Lower leg skin (tissue), 4 donors: ENCODE results near the gene PLEKHG3. TPM values are rescaled to one million over a fixed set of nuclear protein-coding genes. Genes with fewer than 3 reads are reported as not detected.

Source experiments
- DNase-seq, 2 donors: peaks; one replicate each; pipeline ENCODE4 v3.0.0-alpha.2; 2019; ENCODE audit warnings: low spot score in 2 of 2
- H3K4me3 ChIP-seq: fragments of 200-600 bp; sonication (generic); 2 replicates; pipeline ENCODE4 v1.5.1; 2017; ENCODE audit warnings: mild to moderate bottlenecking, low read depth; ENCODE audit not compliant: poor library complexity, severe bottlenecking
- POLR2A ChIP-seq, 2 donors: fragments of 450-650 bp; IDR thresholded peaks; one replicate each; pipeline ENCODE4 v1.6.1; 2016 to 2017; ENCODE audit warnings: antibody characterized with exemption in 2 of 2, mild to moderate bottlenecking in 1 of 2, moderate library complexity in 1 of 2
- WGBS, 2 donors: methylation state at CpG; one replicate each; pipeline ENCODE4 v1.1.5; 2018; 5-methylcytosine and 5-hydroxymethylcytosine counted together
- intact Hi-C: fragments of 100-400 bp; cut with DNase I; formaldehyde crosslinking; loops from one replicate; pipeline ENCODE4 v1.15.0; 2023; ENCODE audit warnings: low total_unique reads
- total RNA-seq, 4 donors: library from RNA; depleted of rRNA; stranded (reverse); fragments of >200 nt; gene quantifications; one replicate each; pipeline ENCODE4 v1.1.0, GENCODE V29; 2016
- TF ChIP-seq, protein P1 (sequence below), 3 donors: fragments of 450-650 bp; IDR thresholded peaks; one replicate each; pipeline ENCODE4 v1.5.1; 2016; ENCODE audit warnings: antibody characterized with exemption in 3 of 3, mild to moderate bottlenecking in 3 of 3, moderate library complexity in 2 of 3

The PLEKHG3 gene
- total RNA-seq, 4 donors from 2014 or later: 92.9 to 178 (median 125) TPM

DNA sequence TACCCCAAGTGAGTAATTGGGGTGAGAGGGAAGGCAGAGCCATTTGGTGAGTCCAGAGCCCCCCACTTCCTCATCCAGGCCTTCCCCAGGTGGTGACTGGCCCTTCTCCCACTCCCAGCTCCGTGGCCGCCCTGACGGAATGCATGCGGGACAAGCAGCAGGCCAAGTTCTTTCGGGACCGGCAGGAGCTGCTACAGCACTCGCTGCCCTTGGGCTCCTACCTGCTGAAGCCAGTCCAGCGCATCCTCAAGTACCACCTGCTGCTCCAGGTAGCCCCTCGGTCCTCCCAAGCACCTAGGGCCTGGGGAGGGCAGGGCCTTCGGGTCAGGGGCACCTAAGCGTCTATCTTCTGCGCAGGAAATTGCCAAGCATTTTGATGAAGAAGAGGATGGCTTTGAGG, 26.5 kb downstream of the PLEKHG3 start:
- peak in 1 of 2 donors; percentile 82 for DNase-seq
- H3K4me3 ChIP-seq: no peak overlapping the region
- 95 to 96% methylated on average over 12 of the region's 12 CpGs for WGBS, 2 donors
- TF ChIP-seq, protein P1, sequence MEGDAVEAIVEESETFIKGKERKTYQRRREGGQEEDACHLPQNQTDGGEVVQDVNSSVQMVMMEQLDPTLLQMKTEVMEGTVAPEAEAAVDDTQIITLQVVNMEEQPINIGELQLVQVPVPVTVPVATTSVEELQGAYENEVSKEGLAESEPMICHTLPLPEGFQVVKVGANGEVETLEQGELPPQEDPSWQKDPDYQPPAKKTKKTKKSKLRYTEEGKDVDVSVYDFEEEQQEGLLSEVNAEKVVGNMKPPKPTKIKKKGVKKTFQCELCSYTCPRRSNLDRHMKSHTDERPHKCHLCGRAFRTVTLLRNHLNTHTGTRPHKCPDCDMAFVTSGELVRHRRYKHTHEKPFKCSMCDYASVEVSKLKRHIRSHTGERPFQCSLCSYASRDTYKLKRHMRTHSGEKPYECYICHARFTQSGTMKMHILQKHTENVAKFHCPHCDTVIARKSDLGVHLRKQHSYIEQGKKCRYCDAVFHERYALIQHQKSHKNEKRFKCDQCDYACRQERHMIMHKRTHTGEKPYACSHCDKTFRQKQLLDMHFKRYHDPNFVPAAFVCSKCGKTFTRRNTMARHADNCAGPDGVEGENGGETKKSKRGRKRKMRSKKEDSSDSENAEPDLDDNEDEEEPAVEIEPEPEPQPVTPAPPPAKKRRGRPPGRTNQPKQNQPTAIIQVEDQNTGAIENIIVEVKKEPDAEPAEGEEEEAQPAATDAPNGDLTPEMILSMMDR (IDR thresholded peaks at IDR 0.05): no peak
- no peak for TF ChIP-seq POLR2A (IDR thresholded peaks at IDR 0.05)
- intact Hi-C loops: no loop called here

DNA sequence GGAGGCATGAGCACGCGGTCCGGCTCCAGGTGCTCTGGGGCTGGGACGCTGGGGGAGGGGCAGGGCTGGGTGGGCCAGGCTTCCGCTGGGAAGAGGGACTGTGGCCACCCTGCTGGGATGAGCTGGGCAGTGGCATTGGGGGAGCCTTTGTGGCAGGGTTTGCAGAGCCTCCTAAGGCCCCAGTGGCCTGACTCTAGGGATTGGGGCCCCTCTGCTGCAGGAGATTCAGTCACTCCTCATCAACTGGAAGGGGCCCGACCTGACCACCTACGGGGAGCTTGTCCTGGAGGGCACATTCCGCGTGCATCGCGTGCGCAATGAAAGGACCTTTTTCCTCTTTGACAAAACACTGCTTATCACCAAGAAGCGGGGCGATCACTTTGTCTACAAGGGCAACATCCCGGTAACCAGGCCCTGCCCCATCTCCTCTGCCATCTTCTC, 26.9 kb downstream of the PLEKHG3 start:
- intact Hi-C loops: no loop called here
- 93 to 97% methylated on average over 14 to 15 of the region's 15 CpGs for WGBS, 2 donors
- peak in 1 of 2 donors; percentile 80 for DNase-seq
- no peak overlapping the region for H3K4me3 ChIP-seq
- no peak for TF ChIP-seq POLR2A (IDR thresholded peaks at IDR 0.05)
- TF ChIP-seq, protein P1 (IDR thresholded peaks at IDR 0.05): no peak

DNA sequence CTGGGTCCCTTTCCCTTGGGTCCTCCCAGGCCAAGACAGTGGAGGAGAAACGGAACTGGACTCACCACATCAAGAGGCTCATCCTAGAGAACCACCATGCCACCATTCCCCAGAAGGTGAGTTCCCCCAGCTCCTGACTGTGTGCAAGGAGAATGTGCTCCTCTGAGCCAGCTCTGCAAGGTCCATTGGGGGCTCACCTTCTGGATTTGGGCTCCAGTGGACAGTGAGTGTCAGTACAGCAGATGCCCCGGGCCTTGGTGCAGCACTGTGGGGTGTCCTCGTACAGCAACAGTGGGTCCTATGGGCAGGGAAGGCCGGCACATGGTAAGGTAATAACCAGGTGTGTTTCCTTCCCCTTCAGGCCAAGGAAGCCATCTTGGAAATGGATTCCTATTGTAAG, 27.8 kb downstream of the PLEKHG3 start:
- TF ChIP-seq, protein P1 (IDR thresholded peaks at IDR 0.05): no peak
- TF ChIP-seq POLR2A (IDR thresholded peaks at IDR 0.05): no peak
- WGBS, 2 donors: 85 to 87% methylated on average over 4 of the region's 4 CpGs
- intact Hi-C loops: no loop called here
- no peak overlapping the region for H3K4me3 ChIP-seq
- no peak for DNase-seq

DNA sequence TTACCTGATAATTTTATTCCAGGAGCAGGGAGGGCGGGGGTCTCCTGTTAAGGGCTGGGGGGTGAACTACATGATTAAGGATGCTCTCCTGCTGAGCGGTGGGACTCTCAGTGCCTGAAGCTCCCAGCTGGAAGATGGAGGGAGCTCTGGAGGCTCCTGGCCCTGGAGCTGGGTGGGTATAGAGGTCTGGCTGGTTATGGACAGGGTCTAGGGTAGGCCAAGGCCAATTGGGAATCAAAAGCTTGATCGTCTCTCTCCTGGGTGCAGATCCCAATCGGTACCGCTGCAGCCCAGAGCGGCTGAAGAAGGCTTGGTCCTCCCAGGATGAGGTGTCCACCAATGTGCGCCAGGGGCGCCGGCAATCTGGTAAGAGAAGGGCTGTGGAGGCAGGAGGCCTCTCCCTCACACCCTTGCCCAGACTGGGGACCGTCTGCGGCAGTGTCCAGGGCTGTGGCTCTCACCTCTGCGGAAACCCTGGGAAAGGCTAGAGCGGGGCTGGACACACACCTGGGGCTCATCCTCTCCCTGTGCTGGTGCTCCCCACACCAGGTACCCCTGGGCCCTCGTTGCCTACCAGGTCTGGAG, 28.4 kb downstream of the PLEKHG3 start:
- 95 to 97% methylated on average over 14 of the region's 14 CpGs for WGBS, 2 donors
- intact Hi-C loops: no loop called here
- H3K4me3 ChIP-seq: no peak overlapping the region
- TF ChIP-seq, protein P1 (IDR thresholded peaks at IDR 0.05): no peak
- TF ChIP-seq POLR2A (IDR thresholded peaks at IDR 0.05): no peak
- DNase-seq: no peak

DNA sequence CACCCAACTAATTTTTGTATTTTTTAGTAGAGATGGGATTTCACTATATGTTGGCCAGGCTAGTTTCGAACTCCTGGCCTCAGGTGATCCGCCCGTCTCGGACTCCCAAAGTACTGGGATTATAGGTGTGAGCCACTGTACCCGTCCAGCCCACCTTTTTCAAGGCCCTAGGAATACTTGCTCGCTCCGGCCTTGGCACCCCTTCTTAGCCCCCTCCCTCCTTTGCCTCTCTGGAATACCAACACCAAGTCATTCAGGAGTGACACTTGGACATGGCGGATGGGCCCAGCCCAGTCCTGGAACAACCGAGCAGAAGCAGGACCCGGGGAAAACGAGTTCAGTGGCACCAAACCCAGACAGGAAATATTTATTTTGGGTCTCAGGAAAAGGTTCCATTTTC, 29.1 kb downstream of the PLEKHG3 start:
- H3K4me3 ChIP-seq: no peak overlapping the region
- WGBS, 2 donors: 87 to 94% methylated on average over 11 of the region's 11 CpGs
- DNase-seq: no peak
- intact Hi-C loops: no loop called here
- TF ChIP-seq, protein P1 (IDR thresholded peaks at IDR 0.05): no peak
- no peak for TF ChIP-seq POLR2A (IDR thresholded peaks at IDR 0.05)

DNA sequence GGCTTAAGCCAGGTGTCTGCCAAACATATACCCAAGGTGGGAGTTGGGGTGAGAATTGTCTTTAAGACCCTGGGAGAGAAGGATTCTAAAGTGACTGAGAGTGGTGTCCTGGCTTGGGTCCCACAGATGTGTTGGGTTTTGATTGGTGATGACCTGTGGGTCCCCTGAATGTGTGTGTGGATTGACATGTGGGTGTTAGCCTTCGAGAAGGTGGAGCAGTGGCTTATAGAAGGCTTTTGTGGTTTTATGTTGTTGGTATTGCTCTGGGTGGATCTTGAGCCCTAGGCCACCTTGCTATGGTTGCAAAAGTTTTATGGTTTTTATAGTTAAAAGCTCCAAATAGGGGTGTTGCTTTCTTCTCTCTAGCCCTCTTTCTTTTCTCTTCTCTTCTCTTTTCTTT, 29.7 kb downstream of the PLEKHG3 start:
- DNase-seq: no peak
- TF ChIP-seq, protein P1 (IDR thresholded peaks at IDR 0.05): no peak
- TF ChIP-seq POLR2A (IDR thresholded peaks at IDR 0.05): no peak
- H3K4me3 ChIP-seq: no peak overlapping the region
- WGBS, 2 donors: 55 to 75% methylated on average over 1 of the region's 1 CpG
- intact Hi-C loops: no loop called here
